Lower lobe of right lung (tissue), 2 donors: ENCODE data around the gene AOAH. TPM values are rescaled to one million over a fixed set of nuclear protein-coding genes. Genes with fewer than 3 reads are reported as not detected.
A peak's percentile ranks its signal among the peaks of the same experiment; 100 is the strongest.
"Not testable (repeated sequence)": the region's sequence is repeated elsewhere in the genome, so short reads cannot be mapped to it uniquely, and the experiment has no call there.

Experiments
- ATAC-seq, 2 donors: fragments of 200-7000 bp; cut with Tn5 transposase; one replicate each; pipeline ENCODE4 v1.9.1; 2020 to 2022; ENCODE audit warnings: mild to moderate bottlenecking in 2 of 2, moderate library complexity in 2 of 2
- DNase-seq: peaks from one replicate; pipeline ENCODE4 v3.0.0-alpha.2; 2020
- H3K27ac ChIP-seq: fragments of 200-600 bp; one replicate; pipeline ENCODE4 v1.8.0; 2022
- H3K27me3 ChIP-seq: fragments of 200-600 bp; one replicate; pipeline ENCODE4 v1.8.0; 2022; ENCODE audit warnings: low read depth
- H3K36me3 ChIP-seq: fragments of 200-600 bp; one replicate; pipeline ENCODE4 v1.8.0; 2022; ENCODE audit warnings: mild to moderate bottlenecking
- H3K4me1 ChIP-seq: fragments of 200-600 bp; one replicate; pipeline ENCODE4 v1.8.0; 2022
- H3K4me3 ChIP-seq: fragments of 200-600 bp; one replicate; pipeline ENCODE4 v1.8.0; 2022; ENCODE audit warnings: mild to moderate bottlenecking
- H3K9me3 ChIP-seq: fragments of 200-600 bp; one replicate; pipeline ENCODE4 v1.8.0; 2022
- intact Hi-C: fragments of 100-400 bp; cut with DNase I; formaldehyde crosslinking; loops from one replicate; pipeline ENCODE4 v1.11.0; 2022
- total RNA-seq: library from RNA; stranded (reverse); fragmentation: NEBNext Ultra II Directional; extraction: Animal tissue kit (Norgen Biotek cat#: 25700); gene quantifications from one replicate; pipeline ENCODE4 v1.2.1, GENCODE V29; 2021
- TF ChIP-seq, protein P1 (sequence below): fragments of 200-600 bp; IDR thresholded peaks from one replicate; pipeline ENCODE4 v1.8.0; 2022; ENCODE audit warnings: antibody characterized with exemption, mild to moderate bottlenecking
- donor health status: DM: no; HTN: yes; CAD: no; lungs with severe emphysema.

AOAH gene
- total RNA-seq, 1 donor from 2014 or later: 29.2 TPM

DNA sequence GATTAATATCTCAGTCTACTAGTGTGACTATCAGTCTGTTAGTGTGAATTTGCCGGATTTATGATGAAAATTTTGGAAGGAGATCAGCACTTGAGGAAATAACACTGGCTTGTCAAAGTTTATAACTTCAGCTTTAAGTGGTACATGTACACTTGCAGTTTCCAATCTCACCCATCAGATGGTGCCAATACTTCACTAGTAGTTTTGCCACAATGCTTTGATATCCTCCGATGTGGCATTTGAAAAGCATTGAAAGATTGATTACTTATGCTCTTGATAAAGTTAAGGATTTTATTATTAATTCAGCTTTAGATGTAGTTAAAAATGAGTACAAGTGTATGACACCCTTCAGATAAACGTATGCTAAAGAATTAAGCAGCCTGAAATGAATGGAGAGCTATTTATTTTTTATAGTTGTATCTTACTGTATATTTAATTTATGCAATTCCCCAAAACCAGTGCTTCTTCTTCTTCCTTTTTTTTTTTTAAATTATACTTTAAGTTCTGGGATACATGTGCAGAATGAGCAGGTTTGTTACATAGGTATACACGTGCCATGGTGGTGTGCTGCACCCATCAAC is 236.4 kb downstream of the AOAH start:
- TF ChIP-seq, protein P1, sequence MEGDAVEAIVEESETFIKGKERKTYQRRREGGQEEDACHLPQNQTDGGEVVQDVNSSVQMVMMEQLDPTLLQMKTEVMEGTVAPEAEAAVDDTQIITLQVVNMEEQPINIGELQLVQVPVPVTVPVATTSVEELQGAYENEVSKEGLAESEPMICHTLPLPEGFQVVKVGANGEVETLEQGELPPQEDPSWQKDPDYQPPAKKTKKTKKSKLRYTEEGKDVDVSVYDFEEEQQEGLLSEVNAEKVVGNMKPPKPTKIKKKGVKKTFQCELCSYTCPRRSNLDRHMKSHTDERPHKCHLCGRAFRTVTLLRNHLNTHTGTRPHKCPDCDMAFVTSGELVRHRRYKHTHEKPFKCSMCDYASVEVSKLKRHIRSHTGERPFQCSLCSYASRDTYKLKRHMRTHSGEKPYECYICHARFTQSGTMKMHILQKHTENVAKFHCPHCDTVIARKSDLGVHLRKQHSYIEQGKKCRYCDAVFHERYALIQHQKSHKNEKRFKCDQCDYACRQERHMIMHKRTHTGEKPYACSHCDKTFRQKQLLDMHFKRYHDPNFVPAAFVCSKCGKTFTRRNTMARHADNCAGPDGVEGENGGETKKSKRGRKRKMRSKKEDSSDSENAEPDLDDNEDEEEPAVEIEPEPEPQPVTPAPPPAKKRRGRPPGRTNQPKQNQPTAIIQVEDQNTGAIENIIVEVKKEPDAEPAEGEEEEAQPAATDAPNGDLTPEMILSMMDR: peak; percentile 64
- Histone ChIP-seq H3K27ac (no peak overlapping the region), H3K4me1 (no peaks in the 10 kb centered on the region), H3K4me3 (no peak overlapping the region), H3K9me3 (no peaks in the 10 kb centered on the region), H3K36me3 (no peaks in the 10 kb centered on the region), H3K27me3 (no peaks in the 10 kb centered on the region)
- ATAC-seq (peak; percentile 70 to 71), DNase-seq (no peak)
- intact Hi-C loops: no loop called here

DNA sequence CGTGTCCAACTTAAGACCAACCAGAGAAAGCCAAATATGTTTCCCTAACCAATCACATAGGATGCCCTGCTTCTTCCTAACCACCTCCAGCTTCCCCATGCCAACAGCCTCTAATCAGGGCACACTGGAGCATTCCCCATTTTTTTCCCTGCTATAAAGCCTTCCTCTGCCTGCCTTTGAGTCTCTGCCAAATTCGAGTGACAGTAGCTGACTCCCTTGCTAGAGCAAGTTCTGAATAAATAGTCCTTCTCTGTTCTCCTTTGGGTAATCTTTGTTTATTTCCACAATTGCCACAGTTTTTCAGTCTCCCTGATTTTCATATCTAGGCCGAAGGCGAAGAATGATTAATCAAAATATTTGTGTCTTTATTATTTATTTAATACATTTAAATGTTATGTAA is 238.0 kb downstream of the AOAH start:
- H3K27ac ChIP-seq: no peak overlapping the region
- no peaks in the 10 kb centered on the region for H3K36me3 ChIP-seq
- no peak overlapping the region for H3K4me3 ChIP-seq
- no peaks in the 10 kb centered on the region for H3K4me1 ChIP-seq
- H3K9me3 ChIP-seq: no peaks in the 10 kb centered on the region
- TF ChIP-seq, protein P1: no peak
- no peaks in the 10 kb centered on the region for H3K27me3 ChIP-seq
- DNase-seq (no peak), ATAC-seq (no peak)
- intact Hi-C loops: no loop called here

DNA sequence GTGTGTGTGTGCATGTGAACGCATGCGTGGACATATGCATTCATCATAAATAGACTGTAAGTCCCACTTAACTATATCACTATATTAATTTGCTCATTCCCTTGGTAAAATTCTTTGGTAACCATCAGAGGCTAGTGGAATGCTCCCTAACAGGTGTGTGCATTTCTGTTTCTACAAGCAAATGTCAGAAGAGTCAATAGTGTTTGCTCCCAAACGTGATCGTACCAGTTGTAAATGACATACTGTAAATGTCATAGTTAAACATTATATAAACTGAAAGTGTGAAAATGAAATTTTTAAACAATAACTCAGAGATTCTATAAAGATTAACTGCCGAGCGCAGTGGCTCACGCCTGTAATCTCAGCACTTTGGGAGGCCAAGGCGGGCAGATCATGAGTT is 240.0 kb downstream of the AOAH start:
- Histone ChIP-seq H3K27ac (no peak overlapping the region), H3K4me1 (no peaks in the 10 kb centered on the region), H3K4me3 (no peak overlapping the region), H3K27me3 (no peaks in the 10 kb centered on the region), H3K9me3 (peaks cover 1% of the 10 kb centered on the region), H3K36me3 (no peaks in the 10 kb centered on the region)
- DNase-seq: no peak
- TF ChIP-seq, protein P1: no peak
- intact Hi-C loops: no loop called here
- no peak for ATAC-seq

DNA sequence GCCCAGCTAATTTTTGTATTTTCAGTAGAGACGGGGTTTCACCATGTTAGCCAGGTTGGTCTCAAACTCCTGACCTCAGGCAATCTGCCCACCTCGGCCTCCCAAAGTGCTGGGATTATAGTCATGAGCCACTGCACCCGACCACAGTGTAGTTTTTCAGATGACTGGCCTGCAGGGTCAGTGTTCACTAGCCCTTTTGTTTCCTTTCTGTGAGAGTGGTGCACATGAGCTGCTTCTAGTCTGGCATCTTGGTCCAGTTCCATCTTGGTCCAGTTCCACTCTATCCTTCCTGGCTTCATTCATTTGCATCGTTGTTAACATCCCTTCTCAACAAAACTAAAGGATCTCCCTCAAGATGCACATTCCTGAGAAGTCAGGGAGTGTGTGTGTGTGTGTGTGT is 240.4 kb downstream of the AOAH start:
- H3K36me3 ChIP-seq, H3K9me3 ChIP-seq, H3K4me1 ChIP-seq, H3K27me3 ChIP-seq, intact Hi-C loops, H3K4me3 ChIP-seq, ATAC-seq, DNase-seq, H3K27ac ChIP-seq: not testable (repeated sequence)

DNA sequence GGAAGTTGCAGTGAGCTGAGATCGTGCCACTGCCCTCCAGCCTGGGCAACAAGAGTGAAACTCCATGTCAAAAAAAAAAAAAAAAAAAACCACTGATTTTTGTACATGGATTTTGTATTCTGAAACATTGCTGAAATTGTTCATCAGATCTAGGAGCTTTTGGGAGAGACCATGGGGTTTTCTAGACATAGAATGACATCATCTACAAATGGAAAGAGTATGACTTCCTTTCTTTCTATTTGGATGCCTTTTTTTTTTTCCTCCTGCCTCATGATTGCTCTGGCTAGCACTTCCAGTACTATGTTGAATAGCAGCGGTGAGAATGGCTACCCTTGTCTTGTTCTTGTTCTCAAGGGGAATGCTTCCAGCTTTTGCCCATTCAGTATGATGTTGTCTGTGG is 245.5 kb downstream of the AOAH start:
- TF ChIP-seq, protein P1: no peak
- Histone ChIP-seq H3K27ac (no peak overlapping the region), H3K9me3 (peaks cover 4% of the 10 kb centered on the region), H3K27me3 (no peaks in the 10 kb centered on the region), H3K4me3 (no peak overlapping the region), H3K4me1 (no peaks in the 10 kb centered on the region), H3K36me3 (no peaks in the 10 kb centered on the region)
- ATAC-seq: no peak
- no peak for DNase-seq
- intact Hi-C loops: no loop called here

DNA sequence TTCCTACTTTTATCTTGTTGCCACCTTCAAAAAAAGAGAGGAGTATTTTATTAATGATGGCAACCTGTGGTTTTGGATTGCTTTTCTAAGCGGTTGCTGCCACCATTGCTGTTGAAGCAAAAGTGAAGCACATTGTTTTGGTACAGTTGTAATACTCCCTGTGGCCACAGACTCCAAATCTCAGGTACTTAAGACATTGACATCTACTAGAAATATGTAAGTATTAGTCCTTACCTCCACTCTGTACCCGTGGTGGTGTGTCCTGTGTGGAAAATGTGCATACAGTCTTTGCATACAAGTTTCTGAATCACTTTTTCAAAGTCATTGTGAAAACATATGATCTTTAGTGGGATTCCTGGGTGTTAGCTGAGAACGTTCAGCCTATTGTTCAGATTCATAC is 248.9 kb downstream of the AOAH start:
- intact Hi-C loops: no loop called here
- TF ChIP-seq, protein P1: no peak
- ATAC-seq (no peak), DNase-seq (no peak)
- Histone ChIP-seq H3K4me1 (no peaks in the 10 kb centered on the region), H3K9me3 (peaks cover 4% of the 10 kb centered on the region), H3K4me3 (no peak overlapping the region), H3K27ac (no peak overlapping the region), H3K27me3 (no peaks in the 10 kb centered on the region), H3K36me3 (no peaks in the 10 kb centered on the region)
